RCC 7860 (cell line): Measurements from ENCODE around the gene SLC45A3.

ENCODE experiments used
- DNase-seq: peaks from one replicate; pipeline ENCODE4 v3.0.0-alpha.2; 2015; ENCODE audit warnings: low spot score
- FAIRE-seq: peaks from 2 replicates; lab custom pipeline; 2012; peaks lifted over from hg19 to GRCh38; lab: Jason Lieb, UNC

SLC45A3 gene

GRCh38 chr1:205612104-205612503, 68.2 kb downstream of the SLC45A3 start:
- FAIRE-seq = no peak

GRCh38 chr1:205610901-205611466, 69.3 kb downstream of the SLC45A3 start:
- FAIRE-seq = no peak
- DNase-seq = no peak

More at GRCh38 chr1:205612104-205612503, 68.2 kb downstream of the SLC45A3 start:
- DNase-seq = no peak

- DNase-seq (no peak), FAIRE-seq (peak; percentile 8)
Measured at GRCh38 chr1:205610036-205610435, 70.3 kb downstream of the SLC45A3 start.
